Measurements from ENCODE around the gene BCL6.

The BCL6 gene

GRCh38 chr3:187693431-187693830 lies 51.8 kb downstream of the BCL6 start:
- no peak for TF ChIP-seq SIN3A (IDR thresholded peaks at IDR 0.05; ENCODE audit: borderline replicate concordance, insufficient read depth, low read length)

GRCh38 chr3:187689984-187690383 lies 55.3 kb downstream of the BCL6 start:
- TF ChIP-seq FOXP2 (optimal IDR thresholded peaks at IDR 0.05; ENCODE audit: borderline replicate concordance, extremely low read depth, extremely low read length, insufficient read depth) (no peak), REST (IDR thresholded peaks at IDR 0.05; ENCODE audit: insufficient read depth in 1 of 2, low read depth in 2 of 2, low read length in 2 of 2) (no peak), SIN3A (IDR thresholded peaks at IDR 0.05; ENCODE audit: borderline replicate concordance, insufficient read depth, low read length) (no peak), TAF1 (IDR thresholded peaks at IDR 0.05; ENCODE audit: borderline replicate concordance, insufficient read depth, low read length) (no peak), POLR2AphosphoS5 (IDR thresholded peaks at IDR 0.05; ENCODE audit: low read depth, low read length) (no peak)

- TF ChIP-seq REST (IDR thresholded peaks at IDR 0.05; ENCODE audit: insufficient read depth in 1 of 2, low read depth in 2 of 2, low read length in 2 of 2) (no peak), SIN3A (IDR thresholded peaks at IDR 0.05; ENCODE audit: borderline replicate concordance, insufficient read depth, low read length) (no peak), FOXP2 (optimal IDR thresholded peaks at IDR 0.05; ENCODE audit: borderline replicate concordance, extremely low read depth, extremely low read length, insufficient read depth) (no peak), TAF1 (IDR thresholded peaks at IDR 0.05; ENCODE audit: borderline replicate concordance, insufficient read depth, low read length) (no peak), POLR2AphosphoS5 (IDR thresholded peaks at IDR 0.05; ENCODE audit: low read depth, low read length) (no peak)
Observed at GRCh38 chr3:187686621-187687273, 58.5 kb downstream of the BCL6 start.

- TF ChIP-seq REST (IDR thresholded peaks at IDR 0.05; ENCODE audit: insufficient read depth in 1 of 2, low read depth in 2 of 2, low read length in 2 of 2) (no peak), SIN3A (IDR thresholded peaks at IDR 0.05; ENCODE audit: borderline replicate concordance, insufficient read depth, low read length) (no peak), FOXP2 (optimal IDR thresholded peaks at IDR 0.05; ENCODE audit: borderline replicate concordance, extremely low read depth, extremely low read length, insufficient read depth) (no peak), TAF1 (IDR thresholded peaks at IDR 0.05; ENCODE audit: borderline replicate concordance, insufficient read depth, low read length) (no peak), POLR2AphosphoS5 (IDR thresholded peaks at IDR 0.05; ENCODE audit: low read depth, low read length) (no peak)
Observed at GRCh38 chr3:187685948-187686347, 59.3 kb downstream of the BCL6 start.

GRCh38 chr3:187684880-187685279 lies 60.4 kb downstream of the BCL6 start:
- TF ChIP-seq SIN3A (IDR thresholded peaks at IDR 0.05; ENCODE audit: borderline replicate concordance, insufficient read depth, low read length) (no peak), REST (IDR thresholded peaks at IDR 0.05; ENCODE audit: insufficient read depth in 1 of 2, low read depth in 2 of 2, low read length in 2 of 2) (no peak), FOXP2 (optimal IDR thresholded peaks at IDR 0.05; ENCODE audit: borderline replicate concordance, extremely low read depth, extremely low read length, insufficient read depth) (no peak), POLR2AphosphoS5 (IDR thresholded peaks at IDR 0.05; ENCODE audit: low read depth, low read length) (no peak), TAF1 (IDR thresholded peaks at IDR 0.05; ENCODE audit: borderline replicate concordance, insufficient read depth, low read length) (no peak)

Measured in PFSK-1 (cell line).